AML-193 (cell line): ENCODE data around the gene MAU2.
"Not testable (repeated sequence)": the region's sequence is repeated elsewhere in the genome, so short reads cannot be mapped to it uniquely, and the experiment has no call there.

ENCODE experiments used
- DNase-seq, 2 experiments: peaks; one replicate each; lab custom pipeline; 2025; lab: John Stamatoyannopoulos, UW

MAU2 gene

GRCh38 chr19:19382118-19382517 lies 61.5 kb downstream of the MAU2 start:
- DNase-seq, result no peak

- no peak for DNase-seq
Observed at GRCh38 chr19:19384486-19384885, 63.9 kb downstream of the MAU2 start.

- DNase-seq, result peak; percentile 97
Observed at GRCh38 chr19:19385131-19385895, 64.7 kb downstream of the MAU2 start.

GRCh38 chr19:19385896-19386869 lies 65.6 kb downstream of the MAU2 start:
- DNase-seq, result peak in 1 of 2 experiments; percentile 10

- no peak for DNase-seq
Observed at GRCh38 chr19:19387108-19387507, 66.5 kb downstream of the MAU2 start.

GRCh38 chr19:19388568-19389555 lies 68.2 kb downstream of the MAU2 start:
- DNase-seq, result peak in 1 of 2 experiments; percentile 32

GRCh38 chr19:19389683-19390082 lies 69.1 kb downstream of the MAU2 start:
- not testable (repeated sequence) for DNase-seq

GRCh38 chr19:19394333-19394732 lies 73.7 kb downstream of the MAU2 start:
- not testable (repeated sequence) for DNase-seq

GRCh38 chr19:19399733-19400433 lies 79.3 kb downstream of the MAU2 start:
- no peak for DNase-seq

- DNase-seq, result peak; percentile 55 to 60
Observed at GRCh38 chr19:19402656-19403372, 82.2 kb downstream of the MAU2 start.

- DNase-seq, result no peak
Observed at GRCh38 chr19:19403373-19403901, 82.8 kb downstream of the MAU2 start.

GRCh38 chr19:19404879-19405860 lies 84.5 kb downstream of the MAU2 start, which contains the start of gene GATAD2A:
TSS of gene GATAD2A (plus strand) at chr19:19405675. CDS start at chr19:19465346, 59,671 bp downstream.
- DNase-seq, result peak; percentile 78 to 86

- DNase-seq, result peak in 1 of 2 experiments; percentile 40
Observed at GRCh38 chr19:19405971-19406877, 85.6 kb downstream of the MAU2 start.

GRCh38 chr19:19406878-19407632 lies 86.4 kb downstream of the MAU2 start:
- DNase-seq, result peak; percentile 47 to 53

- peak in 1 of 2 experiments; percentile 28 for DNase-seq
Observed at GRCh38 chr19:19407633-19407930, 87.0 kb downstream of the MAU2 start.
